ENCODE results near the gene TMEM82. TPM values are rescaled to one million over a fixed set of nuclear protein-coding genes. Genes with fewer than 3 reads are reported as not detected.

TMEM82 gene
- total RNA-seq, 1 donor from 2014 or later: not detected

GRCh38 chr1:15706751-15707150 lies 35.5 kb upstream of the TMEM82 start:
- TF ChIP-seq, protein P1, sequence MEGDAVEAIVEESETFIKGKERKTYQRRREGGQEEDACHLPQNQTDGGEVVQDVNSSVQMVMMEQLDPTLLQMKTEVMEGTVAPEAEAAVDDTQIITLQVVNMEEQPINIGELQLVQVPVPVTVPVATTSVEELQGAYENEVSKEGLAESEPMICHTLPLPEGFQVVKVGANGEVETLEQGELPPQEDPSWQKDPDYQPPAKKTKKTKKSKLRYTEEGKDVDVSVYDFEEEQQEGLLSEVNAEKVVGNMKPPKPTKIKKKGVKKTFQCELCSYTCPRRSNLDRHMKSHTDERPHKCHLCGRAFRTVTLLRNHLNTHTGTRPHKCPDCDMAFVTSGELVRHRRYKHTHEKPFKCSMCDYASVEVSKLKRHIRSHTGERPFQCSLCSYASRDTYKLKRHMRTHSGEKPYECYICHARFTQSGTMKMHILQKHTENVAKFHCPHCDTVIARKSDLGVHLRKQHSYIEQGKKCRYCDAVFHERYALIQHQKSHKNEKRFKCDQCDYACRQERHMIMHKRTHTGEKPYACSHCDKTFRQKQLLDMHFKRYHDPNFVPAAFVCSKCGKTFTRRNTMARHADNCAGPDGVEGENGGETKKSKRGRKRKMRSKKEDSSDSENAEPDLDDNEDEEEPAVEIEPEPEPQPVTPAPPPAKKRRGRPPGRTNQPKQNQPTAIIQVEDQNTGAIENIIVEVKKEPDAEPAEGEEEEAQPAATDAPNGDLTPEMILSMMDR (IDR thresholded peaks at IDR 0.05): no peak
- Histone ChIP-seq H3K27ac (no peak overlapping the region), H3K4me3 (no peak overlapping the region), H3K9me3 (no peaks in the 10 kb centered on the region), H3K27me3 (no peaks in the 10 kb centered on the region), H3K4me1 (peaks cover 9 to 19% of the 10 kb centered on the region in 2 donors), H3K36me3 (peaks cover 0 to 4% of the 10 kb centered on the region in 2 donors)
- DNase-seq (ENCODE audit: low spot score in 2 of 2): no peak
- intact Hi-C loops (cut with DNase I): no loop called here

DNA sequence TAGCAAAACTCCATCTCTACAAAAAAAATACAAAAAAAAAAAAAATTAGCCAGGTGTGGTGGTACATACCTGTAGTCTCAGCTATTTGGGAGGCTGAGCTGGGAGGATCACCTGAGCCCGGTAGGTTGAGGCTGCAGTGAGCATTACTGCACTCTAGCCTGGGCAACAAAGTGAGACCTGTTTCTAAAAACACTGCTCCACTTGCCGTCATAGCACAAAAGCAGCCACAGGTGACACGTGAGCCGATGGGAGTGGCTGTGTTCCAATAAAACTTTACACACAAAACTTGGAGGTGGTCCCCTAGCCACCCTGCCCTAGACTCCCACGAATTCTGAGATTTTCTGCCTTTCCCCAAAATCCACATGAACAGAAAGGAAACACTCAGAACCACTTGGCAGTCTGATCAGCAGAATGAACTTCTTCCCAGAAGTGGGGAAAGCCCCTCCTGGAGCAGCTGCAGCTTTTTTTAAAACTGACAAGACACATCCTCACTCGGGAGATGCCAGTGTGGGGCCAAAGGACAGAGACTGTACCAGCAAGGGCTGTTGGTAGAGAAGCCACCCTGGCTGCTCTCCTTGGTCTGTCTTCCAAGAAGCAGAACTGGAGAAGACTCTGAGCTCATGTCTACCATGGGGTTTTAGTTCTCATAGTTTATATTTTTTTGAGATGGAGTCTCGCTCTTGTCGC lies 34.9 kb upstream of the TMEM82 start:
- intact Hi-C loops (cut with DNase I): no loop called here
- no peak for DNase-seq (ENCODE audit: low spot score in 2 of 2)
- TF ChIP-seq, protein P1 (IDR thresholded peaks at IDR 0.05): no peak
- Histone ChIP-seq H3K27ac (no peak overlapping the region), H3K36me3 (peaks cover 0 to 4% of the 10 kb centered on the region in 2 donors), H3K4me3 (no peak overlapping the region), H3K27me3 (no peaks in the 10 kb centered on the region), H3K4me1 (peaks cover 9 to 19% of the 10 kb centered on the region in 2 donors), H3K9me3 (no peaks in the 10 kb centered on the region)

DNA sequence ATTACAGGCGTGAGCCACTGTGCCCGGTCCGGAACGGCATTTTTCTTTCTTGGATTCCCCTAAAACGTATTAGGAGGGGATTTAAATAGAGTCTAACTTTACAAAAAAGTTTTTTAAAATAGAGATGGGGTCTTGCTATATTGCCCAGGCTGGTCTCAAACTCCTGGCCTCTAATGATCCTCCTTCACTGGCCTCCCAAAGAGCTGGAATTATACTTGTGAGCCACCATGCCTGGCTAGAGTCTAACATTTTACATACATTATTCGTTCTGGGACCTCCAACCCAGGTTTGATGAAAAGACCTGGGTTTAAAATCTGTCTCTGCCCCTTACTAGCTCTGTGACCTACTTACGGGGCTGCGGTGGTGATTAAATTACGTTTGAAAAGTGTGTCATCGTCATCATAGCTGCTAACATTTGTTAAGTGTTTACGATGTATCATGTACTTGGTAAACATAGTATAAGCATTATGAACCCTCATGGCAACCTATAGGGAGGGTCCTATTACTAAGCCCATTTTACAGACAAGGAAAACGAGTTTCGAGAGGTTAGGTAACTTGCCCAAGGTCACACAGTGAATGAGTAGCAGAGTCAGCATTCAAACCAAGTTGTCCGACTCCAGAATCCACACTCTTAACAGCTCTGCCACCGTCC lies 33.7 kb upstream of the TMEM82 start:
- Histone ChIP-seq H3K27me3 (no peaks in the 10 kb centered on the region), H3K4me3 (no peak overlapping the region), H3K27ac (no peak overlapping the region), H3K36me3 (peaks cover 0 to 4% of the 10 kb centered on the region in 2 donors), H3K4me1 (peaks cover 9 to 11% of the 10 kb centered on the region in 2 donors), H3K9me3 (no peaks in the 10 kb centered on the region)
- intact Hi-C loops (cut with DNase I): no loop called here
- TF ChIP-seq, protein P1 (IDR thresholded peaks at IDR 0.05): no peak
- no peak for DNase-seq (ENCODE audit: low spot score in 2 of 2)

- Histone ChIP-seq H3K27ac (no peak overlapping the region), H3K9me3 (no peaks in the 10 kb centered on the region), H3K36me3 (peaks cover 0 to 4% of the 10 kb centered on the region in 2 donors), H3K27me3 (no peaks in the 10 kb centered on the region), H3K4me3 (no peak overlapping the region), H3K4me1 (peaks cover 6 to 11% of the 10 kb centered on the region in 2 donors)
- no peak for DNase-seq (ENCODE audit: low spot score in 2 of 2)
- TF ChIP-seq, protein P1 (IDR thresholded peaks at IDR 0.05): no peak
- intact Hi-C loops (cut with DNase I): no loop called here
These were observed 33.1 kb upstream of the TMEM82 start for GRCh38 chr1:15709226-15709625.

GRCh38 chr1:15712168-15712567 lies 30.1 kb upstream of the TMEM82 start:
- Histone ChIP-seq H3K36me3 (peaks cover 13 to 14% of the 10 kb centered on the region in 2 donors), H3K4me1 (peaks cover 0 to 12% of the 10 kb centered on the region in 2 donors), H3K27ac (no peak overlapping the region), H3K4me3 (no peak overlapping the region), H3K27me3 (no peaks in the 10 kb centered on the region), H3K9me3 (no peaks in the 10 kb centered on the region)
- intact Hi-C loops (cut with DNase I): no loop called here
- DNase-seq (ENCODE audit: low spot score in 2 of 2): no peak
- TF ChIP-seq, protein P1 (IDR thresholded peaks at IDR 0.05): no peak

All from ascending aorta (tissue), 2 donors.